GM18868 (cell line): Measurements from ENCODE around the gene ERICH2.
A peak's percentile ranks its signal among the peaks of the same experiment; 100 is the strongest.

ENCODE experiments used
- ATAC-seq: cut with Tn5 transposase; IDR thresholded peaks from one replicate; pipeline ENCODE4 v1.9.1; 2021; ENCODE audit warnings: mild to moderate bottlenecking, moderate library complexity; ENCODE audit not compliant: unreplicated experiment

The ERICH2 gene

DNA sequence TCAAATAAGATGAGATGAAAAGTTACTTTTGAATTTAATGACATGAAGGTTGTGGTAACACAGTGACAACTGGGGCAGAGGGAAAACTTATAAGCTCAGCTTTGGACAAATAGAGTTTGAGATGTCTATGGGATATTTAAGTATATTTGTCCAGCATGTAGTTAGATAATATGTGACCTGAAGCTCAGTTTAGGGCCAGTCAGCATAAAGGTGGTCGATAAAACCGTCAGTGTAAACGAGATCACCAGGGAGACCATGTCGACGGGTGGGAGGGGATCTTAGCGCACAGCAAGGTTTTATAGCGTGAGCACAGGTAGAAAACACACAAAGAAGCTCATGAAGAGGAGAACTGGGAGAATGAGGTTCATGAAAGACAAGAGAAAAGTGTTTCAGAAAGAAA is 7.4 kb upstream of the ERICH2 start:
- ATAC-seq = no peak

DNA sequence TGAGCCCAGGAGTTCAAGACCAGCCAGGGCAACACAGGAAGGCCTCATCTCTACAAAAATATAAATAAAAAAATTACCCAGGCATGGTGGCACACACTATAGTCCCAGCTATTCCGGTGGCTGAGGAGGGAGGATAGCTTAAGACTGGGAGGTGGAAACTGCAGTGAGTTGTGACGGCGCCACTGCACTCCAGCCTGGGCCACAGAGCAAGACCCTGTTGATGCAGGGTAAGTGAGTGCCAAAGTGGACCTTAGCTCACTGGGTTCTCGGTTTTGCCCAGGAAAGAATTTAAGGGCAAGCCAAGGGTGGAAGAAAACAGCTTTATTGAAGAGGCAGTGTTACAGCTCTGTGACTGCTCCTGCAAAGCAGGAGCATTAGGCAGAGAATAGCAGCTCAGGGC is 6.9 kb upstream of the ERICH2 start:
- ATAC-seq = no peak

GRCh38 chr2:170764880-170765261 is 5.3 kb upstream of the ERICH2 start:
- no peak for ATAC-seq

DNA sequence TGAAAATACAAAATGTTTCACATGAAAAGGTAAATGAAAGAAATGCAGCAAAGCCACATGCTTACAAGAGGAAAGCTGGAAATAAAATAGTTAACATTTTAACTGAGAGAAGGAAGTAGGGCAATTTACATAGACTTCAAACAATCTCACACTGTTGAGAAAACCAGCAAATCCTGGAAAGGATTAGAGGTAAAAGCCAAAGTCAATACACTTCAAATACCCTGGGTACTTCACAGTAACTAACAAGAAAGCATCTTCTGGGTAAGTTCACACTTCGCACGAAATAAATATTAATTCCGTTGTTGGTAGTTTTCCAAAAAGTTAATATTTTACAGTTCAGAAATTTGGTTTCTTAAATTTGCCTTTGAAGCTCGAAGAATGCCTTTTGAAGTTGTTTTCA is 3.5 kb upstream of the ERICH2 start:
- ATAC-seq = no peak

DNA sequence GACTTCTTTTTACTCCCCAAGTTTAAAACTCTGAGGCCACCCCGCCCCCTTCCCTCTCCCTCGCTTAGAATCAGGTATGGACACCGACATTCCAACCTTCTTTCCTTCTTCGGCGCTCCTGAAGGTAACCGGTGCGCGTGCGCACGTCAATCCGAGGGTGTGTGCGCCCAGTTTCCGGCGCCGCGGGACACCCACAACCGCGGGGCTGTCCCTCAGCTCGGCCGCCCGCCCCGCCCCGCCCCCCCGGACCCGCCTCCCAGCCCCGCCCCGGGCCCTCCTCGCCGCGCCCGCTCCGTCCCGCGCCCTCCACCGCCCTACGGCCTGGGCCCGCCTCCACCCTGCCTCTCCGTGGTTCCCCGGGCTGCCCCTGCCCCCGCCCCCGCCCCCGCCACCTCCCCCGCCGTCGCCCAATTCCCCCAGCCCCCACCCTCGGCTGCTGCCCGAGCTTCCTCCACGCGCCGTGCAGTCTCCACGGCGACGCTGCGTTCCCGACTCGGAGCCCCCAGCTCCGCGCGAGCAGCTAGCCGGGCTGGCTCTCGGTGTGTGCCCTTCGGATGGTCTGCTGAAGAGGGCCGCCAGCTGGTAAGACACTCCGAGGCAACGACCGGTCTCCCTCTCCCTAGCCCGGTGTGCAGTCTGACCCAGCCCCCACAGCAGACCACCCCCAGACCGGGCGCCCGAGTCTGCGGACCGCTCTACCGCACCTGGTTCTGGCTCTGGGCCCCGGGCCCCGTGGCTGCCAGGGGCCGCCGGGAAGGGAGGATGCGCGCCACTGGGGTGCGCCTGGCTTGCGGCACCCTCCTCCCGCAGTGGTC is 635 bp downstream of the ERICH2 start:
- ATAC-seq = peak; percentile 83

GRCh38 chr2:170771421-170771937 is 1.3 kb downstream of the ERICH2 start:
- ATAC-seq = no peak

DNA sequence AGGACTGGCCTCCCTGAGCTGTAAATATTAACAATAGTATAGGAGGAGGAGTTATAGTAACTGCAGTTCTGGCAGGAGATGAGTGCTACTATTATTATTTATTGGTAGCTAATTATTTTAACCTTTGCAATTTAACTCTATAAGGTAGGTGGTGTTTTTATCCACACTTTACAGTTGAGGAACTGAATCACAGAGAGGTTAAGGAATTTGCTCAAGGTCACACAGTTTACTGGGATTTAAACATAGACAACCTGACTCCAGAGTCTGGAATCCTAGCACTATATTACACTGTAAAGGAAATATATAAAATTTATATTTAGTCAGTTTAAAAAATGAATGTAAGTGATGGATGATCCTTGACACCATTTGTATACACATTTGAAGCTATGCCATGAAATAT is 2.1 kb downstream of the ERICH2 start:
- ATAC-seq = no peak

DNA sequence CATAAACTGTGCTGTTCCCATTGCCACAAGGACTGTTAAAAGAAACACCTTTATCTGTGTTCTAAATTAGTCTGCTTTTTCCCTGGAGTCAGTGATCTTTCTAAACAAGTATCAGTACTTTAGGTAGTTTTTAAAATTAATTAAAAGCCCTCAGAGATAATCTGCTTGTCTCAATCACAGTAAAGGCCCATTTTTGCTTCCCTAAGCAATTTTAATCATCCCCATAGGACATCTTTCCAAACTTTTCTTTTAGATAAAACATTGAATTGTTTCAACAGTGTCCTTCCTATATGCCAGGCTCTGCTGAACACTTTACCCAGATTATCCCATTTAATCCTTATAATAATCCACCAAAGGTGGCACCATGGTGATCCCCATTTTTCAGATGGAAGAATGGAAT is 3.9 kb downstream of the ERICH2 start:
- no peak for ATAC-seq

GRCh38 chr2:170778900-170779299 is 8.7 kb downstream of the ERICH2 start:
- ATAC-seq = no peak

DNA sequence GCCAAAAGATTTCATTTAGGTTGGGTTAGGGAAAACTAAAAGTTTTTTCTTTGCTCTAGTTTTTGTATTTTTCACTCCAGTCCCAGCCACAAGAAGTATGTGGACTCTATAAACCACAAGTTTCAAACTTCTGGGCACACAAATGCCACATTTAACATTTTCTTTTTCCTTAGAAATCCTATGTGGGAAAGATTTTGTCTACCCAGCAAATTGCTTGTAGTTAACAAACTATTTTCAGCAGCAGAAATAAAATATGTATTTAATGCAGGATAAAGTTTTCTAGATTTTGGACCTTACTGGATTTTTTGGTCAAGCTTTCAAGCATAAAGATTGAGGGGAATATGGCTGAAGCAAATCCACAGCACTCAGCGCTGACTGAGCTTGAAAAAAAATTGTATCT is 9.1 kb downstream of the ERICH2 start:
- no peak for ATAC-seq

- ATAC-seq = no peak
These were observed 12.5 kb downstream of the ERICH2 start for GRCh38 chr2:170782673-170783072.

- ATAC-seq = no peak
These were observed 13.4 kb downstream of the ERICH2 start for GRCh38 chr2:170783549-170783948.

- ATAC-seq = no peak
These were observed 28.8 kb downstream of the ERICH2 start for GRCh38 chr2:170798996-170799395.

- ATAC-seq = no peak
These were observed 36.4 kb downstream of the ERICH2 start for GRCh38 chr2:170806548-170806947.

DNA sequence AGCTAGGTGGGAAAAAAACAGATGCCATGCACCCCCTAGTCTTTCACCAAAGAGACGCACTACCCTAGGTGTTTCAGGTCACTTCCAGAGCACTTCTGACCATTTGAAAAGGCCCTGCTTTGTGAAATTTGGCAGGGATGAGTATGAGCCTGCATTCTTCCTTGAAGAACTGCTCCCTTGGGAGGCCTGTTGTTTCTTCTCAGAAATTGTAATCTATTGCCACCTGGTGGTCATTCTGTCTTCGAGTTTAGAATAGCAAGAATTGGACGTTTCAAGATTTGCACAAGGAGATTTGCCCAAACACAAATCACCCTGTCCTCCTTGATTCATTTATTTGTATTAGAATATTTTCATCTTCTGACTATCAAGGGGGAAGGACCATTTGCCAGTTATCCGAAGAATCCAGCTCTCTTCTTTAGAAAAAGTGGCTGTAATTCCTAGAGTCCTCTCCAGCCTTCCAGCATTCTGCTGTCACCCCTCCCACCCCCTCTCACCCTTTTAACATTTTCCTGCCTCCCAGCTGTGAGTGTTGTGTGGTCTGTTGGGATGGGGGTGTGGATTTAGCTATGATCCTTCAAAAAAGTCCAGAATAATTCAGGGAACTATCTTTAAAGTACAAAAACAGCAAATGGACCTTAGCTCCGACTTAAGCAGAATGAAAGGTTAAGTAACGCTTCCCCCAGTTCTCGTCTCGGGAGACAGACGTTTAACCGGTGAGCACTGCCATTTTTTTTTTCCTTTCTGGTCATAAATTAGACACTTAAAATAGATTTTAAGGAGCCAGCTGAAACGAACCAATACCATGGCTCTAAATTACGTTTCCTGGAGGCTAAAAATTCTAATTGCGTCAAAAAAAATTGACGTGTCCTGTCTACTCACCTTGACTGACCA is 42.8 kb downstream of the ERICH2 start:
- ATAC-seq = no peak

GRCh38 chr2:170813611-170814532 is 43.7 kb downstream of the ERICH2 start:
- no peak for ATAC-seq

- no peak for ATAC-seq
These were observed 44.5 kb downstream of the ERICH2 start for GRCh38 chr2:170814533-170815230.

DNA sequence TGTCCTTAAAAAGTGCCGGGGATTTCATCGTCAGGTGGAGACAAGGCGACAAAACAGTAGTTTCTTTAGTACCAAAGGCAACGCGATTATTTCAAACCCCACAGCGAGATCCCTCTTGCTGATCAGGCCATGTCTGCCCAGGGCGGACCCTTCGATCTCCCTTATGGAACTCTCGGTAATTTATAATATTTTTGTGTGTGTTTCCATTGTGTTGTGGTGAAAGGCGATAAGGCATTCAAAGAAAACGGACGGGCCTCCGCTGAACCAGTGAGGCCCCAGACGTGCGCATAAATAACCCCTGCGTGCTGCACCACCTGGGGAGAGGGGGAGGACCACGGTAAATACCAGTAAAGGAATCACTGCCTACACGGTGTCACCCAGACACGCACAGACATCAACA is 45.1 kb downstream of the ERICH2 start:
- no peak for ATAC-seq

- ATAC-seq = peak; percentile 48
These were observed 45.7 kb downstream of the ERICH2 start for GRCh38 chr2:170815746-170816503.
